HG03159 (cell line): ENCODE data around the gene DTD1.

ENCODE experiments used
- ATAC-seq: cut with Tn5 transposase; IDR thresholded peaks from one replicate; pipeline ENCODE4 v1.9.1; 2021; ENCODE audit warnings: mild to moderate bottlenecking, moderate library complexity; ENCODE audit not compliant: unreplicated experiment

DTD1 gene

GRCh38 chr20:18587665-18588573 is at the start of gene DTD1:
DTD1 (plus strand) TSS chr20:18588054; CDS start chr20:18588073, 19 bp downstream.
- peak; percentile 94 for ATAC-seq

- ATAC-seq, result no peak
Observed at GRCh38 chr20:18541741-18542140, 46.1 kb upstream of the DTD1 start.

- no peak for ATAC-seq
Observed at GRCh38 chr20:18543216-18543615, 44.6 kb upstream of the DTD1 start.

- no peak for ATAC-seq
Observed at GRCh38 chr20:18543932-18544331, 43.9 kb upstream of the DTD1 start.

GRCh38 chr20:18545566-18545965 is 42.3 kb upstream of the DTD1 start:
- no peak for ATAC-seq

- no peak for ATAC-seq
Observed at GRCh38 chr20:18548465-18548864, 39.4 kb upstream of the DTD1 start.

GRCh38 chr20:18553746-18554145 is 34.1 kb upstream of the DTD1 start:
- no peak for ATAC-seq

- peak; percentile 99 for ATAC-seq
Observed at GRCh38 chr20:18566892-18567738, 20.7 kb upstream of the DTD1 start, which contains the start of gene SMIM26. SMIM26 (plus strand) TSS chr20:18567432; CDS start chr20:18567479, 47 bp downstream.

- ATAC-seq, result no peak
Observed at GRCh38 chr20:18567739-18568091, 20.1 kb upstream of the DTD1 start.

GRCh38 chr20:18571009-18571408 is 16.8 kb upstream of the DTD1 start:
- ATAC-seq, result no peak

GRCh38 chr20:18571578-18571977 is 16.3 kb upstream of the DTD1 start:
- no peak for ATAC-seq

GRCh38 chr20:18577942-18578341 is 9.9 kb upstream of the DTD1 start:
- no peak for ATAC-seq

- ATAC-seq, result no peak
Observed at GRCh38 chr20:18578581-18578980, 9.3 kb upstream of the DTD1 start.

- no peak for ATAC-seq
Observed at GRCh38 chr20:18580012-18580411, 7.8 kb upstream of the DTD1 start.

- no peak for ATAC-seq
Observed at GRCh38 chr20:18585134-18585533, 2.7 kb upstream of the DTD1 start.

GRCh38 chr20:18588574-18588933 is 700 bp downstream of the DTD1 start:
- ATAC-seq, result no peak

GRCh38 chr20:18589941-18590674 is 2.3 kb downstream of the DTD1 start:
- no peak for ATAC-seq

- no peak for ATAC-seq
Observed at GRCh38 chr20:18596270-18596669, 8.4 kb downstream of the DTD1 start.

- ATAC-seq, result no peak
Observed at GRCh38 chr20:18609741-18610140, 21.9 kb downstream of the DTD1 start.

- no peak for ATAC-seq
Observed at GRCh38 chr20:18611492-18611891, 23.6 kb downstream of the DTD1 start.

GRCh38 chr20:18613553-18613952 is 25.7 kb downstream of the DTD1 start:
- ATAC-seq, result no peak
